ENCODE data around the gene ABCC1.
"Not testable (repeated sequence)": the region's sequence is repeated elsewhere in the genome, so short reads cannot be mapped to it uniquely, and the experiment has no call there.

ABCC1 gene

GRCh38 chr16:16150117-16150877, 200.9 kb downstream of the ABCC1 start:
- TF ChIP-seq CTCF (IDR thresholded peaks at IDR 0.05; ENCODE audit: low read depth, low read length, poor library complexity, severe bottlenecking) (no peak), EZH2phosphoT487 (IDR thresholded peaks at IDR 0.05; ENCODE audit: borderline replicate concordance, low read length) (no peak)
- Histone ChIP-seq H3K27me3 (ENCODE audit: control insufficient read depth, low read length) (no peaks in the 10 kb centered on the region), H3K4me2 (ENCODE audit: low read length) (no peak overlapping the region), H3K9me2 (replicated peaks; ENCODE audit: control insufficient read depth, low read length) (no peaks in the 10 kb centered on the region), H3F3A (ENCODE audit: control insufficient read depth, insufficient read depth) (no peaks in the 10 kb centered on the region), H4K20me1 (ENCODE audit: control insufficient read depth, insufficient read depth, low read depth, low read length) (no peaks in the 10 kb centered on the region), H3K36me3 (ENCODE audit: control insufficient read depth, low read length) (no peaks in the 10 kb centered on the region), H3K79me2 (ENCODE audit: control insufficient read depth, low read length) (no peaks in the 10 kb centered on the region), H3K4me3 (ENCODE audit: low read length) (no peak overlapping the region), H3K9me3 (ENCODE audit: control insufficient read depth, insufficient read depth, low read length) (no peaks in the 10 kb centered on the region), H3K4me1 (ENCODE audit: control insufficient read depth, low read length) (no peaks in the 10 kb centered on the region), H3K27ac (ENCODE audit: low read depth, low read length) (no peak overlapping the region)

GRCh38 chr16:16150878-16151152, 201.4 kb downstream of the ABCC1 start:
- no peaks in the 10 kb centered on the region for H3K9me2 ChIP-seq (replicated peaks; ENCODE audit: control insufficient read depth, low read length)
- no peaks in the 10 kb centered on the region for H3K4me1 ChIP-seq (ENCODE audit: control insufficient read depth, low read length)
- H3K79me2 ChIP-seq (ENCODE audit: control insufficient read depth, low read length) = no peaks in the 10 kb centered on the region
- no peaks in the 10 kb centered on the region for H3F3A ChIP-seq (ENCODE audit: control insufficient read depth, insufficient read depth)
- no peaks in the 10 kb centered on the region for H3K9me3 ChIP-seq (ENCODE audit: control insufficient read depth, insufficient read depth, low read length)
- no peaks in the 10 kb centered on the region for H3K27me3 ChIP-seq (ENCODE audit: control insufficient read depth, low read length)
- H3K36me3 ChIP-seq (ENCODE audit: control insufficient read depth, low read length) = no peaks in the 10 kb centered on the region
- H3K4me2 ChIP-seq (ENCODE audit: low read length) = no peak overlapping the region
- TF ChIP-seq EZH2phosphoT487 (IDR thresholded peaks at IDR 0.05; ENCODE audit: borderline replicate concordance, low read length) (no peak), CTCF (IDR thresholded peaks at IDR 0.05; ENCODE audit: low read depth, low read length, poor library complexity, severe bottlenecking) (no peak)
- no peaks in the 10 kb centered on the region for H4K20me1 ChIP-seq (ENCODE audit: control insufficient read depth, insufficient read depth, low read depth, low read length)
- no peak overlapping the region for H3K4me3 ChIP-seq (ENCODE audit: low read length)
- no peak overlapping the region for H3K27ac ChIP-seq (ENCODE audit: low read depth, low read length)

- Histone ChIP-seq H3K4me1 (ENCODE audit: control insufficient read depth, low read length) (no peaks in the 10 kb centered on the region), H3K79me2 (ENCODE audit: control insufficient read depth, low read length) (no peaks in the 10 kb centered on the region), H3K9me3 (ENCODE audit: control insufficient read depth, insufficient read depth, low read length) (no peaks in the 10 kb centered on the region), H3K9me2 (replicated peaks; ENCODE audit: control insufficient read depth, low read length) (no peaks in the 10 kb centered on the region), H3K36me3 (ENCODE audit: control insufficient read depth, low read length) (no peaks in the 10 kb centered on the region), H3F3A (ENCODE audit: control insufficient read depth, insufficient read depth) (no peaks in the 10 kb centered on the region), H3K27ac (ENCODE audit: low read depth, low read length) (no peak overlapping the region), H3K4me2 (ENCODE audit: low read length) (no peak overlapping the region), H3K27me3 (ENCODE audit: control insufficient read depth, low read length) (no peaks in the 10 kb centered on the region), H3K4me3 (ENCODE audit: low read length) (no peak overlapping the region), H4K20me1 (ENCODE audit: control insufficient read depth, insufficient read depth, low read depth, low read length) (no peaks in the 10 kb centered on the region)
- TF ChIP-seq EZH2phosphoT487 (IDR thresholded peaks at IDR 0.05; ENCODE audit: borderline replicate concordance, low read length) (no peak), CTCF (IDR thresholded peaks at IDR 0.05; ENCODE audit: low read depth, low read length, poor library complexity, severe bottlenecking) (no peak)
Measured at GRCh38 chr16:16151315-16151714, 201.9 kb downstream of the ABCC1 start.

- not testable (repeated sequence) for H3K27me3 ChIP-seq (ENCODE audit: control insufficient read depth, low read length); H3K27ac ChIP-seq (ENCODE audit: low read depth, low read length); H4K20me1 ChIP-seq (ENCODE audit: control insufficient read depth, insufficient read depth, low read depth, low read length); H3K9me2 ChIP-seq (replicated peaks; ENCODE audit: control insufficient read depth, low read length); H3K36me3 ChIP-seq (ENCODE audit: control insufficient read depth, low read length); H3K79me2 ChIP-seq (ENCODE audit: control insufficient read depth, low read length); H3F3A ChIP-seq (ENCODE audit: control insufficient read depth, insufficient read depth); H3K4me1 ChIP-seq (ENCODE audit: control insufficient read depth, low read length); H3K4me2 ChIP-seq (ENCODE audit: low read length); H3K9me3 ChIP-seq (ENCODE audit: control insufficient read depth, insufficient read depth, low read length); H3K4me3 ChIP-seq (ENCODE audit: low read length)
Measured at GRCh38 chr16:16153000-16153399, 203.6 kb downstream of the ABCC1 start.

Data from DOHH2 (cell line).